ENCODE measurements around the gene POU4F1. TPM values are rescaled to one million over a fixed set of nuclear protein-coding genes. Genes with fewer than 3 reads are reported as not detected.

Gene POU4F1
- total RNA-seq, 3 donors from 2014 or later, result not detected

- Histone ChIP-seq H3K9me3 (no peaks in the 10 kb centered on the region), H3K36me3 (ENCODE audit: low read depth) (no peaks in the 10 kb centered on the region), H3K4me1 (ENCODE audit: low read depth) (no peaks in the 10 kb centered on the region), H3K4me3 (no peak overlapping the region)
- intact Hi-C loops (cut with DNase I, micrococcal nuclease), result no loop called here
- TF ChIP-seq CTCF (IDR thresholded peaks at IDR 0.05), result no peak
- ATAC-seq (no peak), DNase-seq (no peak)
These were observed 34.9 kb upstream of the POU4F1 start for GRCh38 chr13:78638216-78638615.

DNA sequence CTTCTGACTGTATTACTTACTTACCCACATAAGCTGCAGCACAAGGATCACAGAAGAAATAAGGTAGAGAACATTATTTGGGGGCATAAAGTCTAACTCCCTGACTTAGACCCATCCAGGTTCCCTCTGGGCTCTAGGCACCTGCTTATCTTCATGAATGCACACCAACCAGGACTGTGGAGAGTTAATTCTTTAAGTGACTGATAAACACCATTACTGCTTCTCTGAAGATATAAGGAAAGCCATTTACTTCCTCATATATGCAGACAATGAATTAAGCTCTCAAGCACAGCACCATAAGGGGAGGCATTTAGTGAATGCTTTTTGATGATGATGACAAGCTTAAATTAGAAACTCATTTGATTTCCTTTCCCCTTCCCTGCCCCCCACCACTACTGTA, 33.1 kb upstream of the POU4F1 start:
- no peak for ATAC-seq
- Histone ChIP-seq H3K36me3 (ENCODE audit: low read depth) (no peaks in the 10 kb centered on the region), H3K4me3 (no peak overlapping the region), H3K9me3 (no peaks in the 10 kb centered on the region), H3K4me1 (ENCODE audit: low read depth) (no peaks in the 10 kb centered on the region)
- no peak for TF ChIP-seq CTCF (IDR thresholded peaks at IDR 0.05)
- DNase-seq, result no peak
- intact Hi-C loops (cut with DNase I, micrococcal nuclease), result no loop called here

DNA sequence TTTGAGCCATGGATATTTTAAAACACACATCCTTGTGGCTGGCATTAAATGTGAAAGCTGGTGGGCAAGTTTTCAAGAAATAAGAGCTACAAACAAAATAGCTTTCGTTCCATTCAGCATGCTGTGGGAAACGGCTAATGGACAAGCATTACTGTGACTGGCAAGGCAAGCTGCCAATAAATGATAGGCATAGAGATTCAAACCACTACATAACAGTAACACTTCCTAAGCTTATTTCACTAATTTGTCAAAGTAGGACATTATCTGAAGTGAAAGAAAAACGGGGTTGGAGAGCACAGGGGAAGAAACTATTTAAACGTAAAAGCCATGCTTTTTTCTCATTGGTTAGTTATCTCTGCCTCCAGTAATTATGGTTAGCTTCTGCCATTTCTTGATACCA, 29.6 kb upstream of the POU4F1 start:
- Histone ChIP-seq H3K4me1 (ENCODE audit: low read depth) (peaks cover 3% of the 10 kb centered on the region), H3K4me3 (no peak overlapping the region), H3K36me3 (ENCODE audit: low read depth) (no peaks in the 10 kb centered on the region), H3K9me3 (no peaks in the 10 kb centered on the region)
- ATAC-seq (no peak), DNase-seq (no peak)
- no peak for TF ChIP-seq CTCF (IDR thresholded peaks at IDR 0.05)
- intact Hi-C loops (cut with DNase I, micrococcal nuclease), result no loop called here

GRCh38 chr13:78631077-78631476, 27.7 kb upstream of the POU4F1 start:
- DNase-seq, result peak in 1 of 3 donors; percentile 29
- no peak for TF ChIP-seq CTCF (IDR thresholded peaks at IDR 0.05)
- peak; percentile 99 for ATAC-seq

GRCh38 chr13:78630511-78630910, 27.2 kb upstream of the POU4F1 start:
- H3K4me3 ChIP-seq, result no peak overlapping the region
- ATAC-seq, result no peak
- H3K4me1 ChIP-seq (ENCODE audit: low read depth), result peaks cover 3% of the 10 kb centered on the region
- intact Hi-C loops (cut with DNase I, micrococcal nuclease), result no loop called here
- no peak for TF ChIP-seq CTCF (IDR thresholded peaks at IDR 0.05)
- H3K36me3 ChIP-seq (ENCODE audit: low read depth), result no peaks in the 10 kb centered on the region
- H3K9me3 ChIP-seq, result no peaks in the 10 kb centered on the region
- DNase-seq, result no peak

More at GRCh38 chr13:78631077-78631476, 27.7 kb upstream of the POU4F1 start:
- intact Hi-C loops (cut with DNase I, micrococcal nuclease), result no loop called here
- Histone ChIP-seq H3K36me3 (ENCODE audit: low read depth) (no peaks in the 10 kb centered on the region), H3K4me3 (no peak overlapping the region), H3K4me1 (ENCODE audit: low read depth) (peaks cover 3% of the 10 kb centered on the region), H3K9me3 (no peaks in the 10 kb centered on the region)

- no peak overlapping the region for H3K4me3 ChIP-seq
- intact Hi-C loops (cut with DNase I, micrococcal nuclease), result no loop called here
- DNase-seq (no peak), ATAC-seq (no peak)
- no peak for TF ChIP-seq CTCF (IDR thresholded peaks at IDR 0.05)
- H3K4me1 ChIP-seq (ENCODE audit: low read depth), result no peaks in the 10 kb centered on the region
- no peaks in the 10 kb centered on the region for H3K36me3 ChIP-seq (ENCODE audit: low read depth)
- no peaks in the 10 kb centered on the region for H3K9me3 ChIP-seq
These were observed 22.0 kb upstream of the POU4F1 start for GRCh38 chr13:78625384-78625783.

Measured in mucosa of descending colon (tissue), 3 donors.